COLO668 (cell line): ENCODE data around the gene KRT33A.
"Not testable (repeated sequence)": the region's sequence is repeated elsewhere in the genome, so short reads cannot be mapped to it uniquely, and the experiment has no call there.

Experiments used
- DNase-seq: peaks from one replicate; lab custom pipeline; 2025; ENCODE audit not compliant: unreplicated experiment; lab: John Stamatoyannopoulos, UW

KRT33A gene

DNA sequence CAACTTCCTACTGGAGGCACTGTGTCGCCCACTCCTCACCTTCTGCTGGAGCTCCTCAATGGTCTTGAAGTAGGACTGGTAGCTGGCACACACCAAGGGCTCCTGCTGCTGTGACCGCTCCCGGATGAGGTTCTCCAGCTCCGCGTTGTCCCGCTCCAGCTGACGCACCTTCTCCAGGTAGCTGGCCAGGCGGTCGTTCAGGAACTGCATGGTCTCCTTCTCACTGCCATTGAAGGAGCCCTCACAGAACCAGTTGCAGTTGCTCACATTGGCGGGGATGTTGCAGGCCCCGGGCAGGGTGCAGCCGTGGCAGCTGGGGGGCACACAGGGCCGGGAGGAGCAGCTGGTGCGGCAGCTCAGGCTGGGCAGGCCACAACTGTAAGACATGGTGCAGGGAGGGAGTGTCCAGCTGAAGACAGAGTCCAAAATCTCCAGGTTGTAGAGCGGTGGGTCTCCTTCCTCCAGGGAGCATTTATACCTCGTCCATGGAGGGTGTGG, at the start of gene KRT33A:
TSS of gene KRT33A (minus strand) at position 448 of the 498 bp plus-strand sequence. CDS start at position 387, 61 bp downstream.
- not testable (repeated sequence) for DNase-seq

DNA sequence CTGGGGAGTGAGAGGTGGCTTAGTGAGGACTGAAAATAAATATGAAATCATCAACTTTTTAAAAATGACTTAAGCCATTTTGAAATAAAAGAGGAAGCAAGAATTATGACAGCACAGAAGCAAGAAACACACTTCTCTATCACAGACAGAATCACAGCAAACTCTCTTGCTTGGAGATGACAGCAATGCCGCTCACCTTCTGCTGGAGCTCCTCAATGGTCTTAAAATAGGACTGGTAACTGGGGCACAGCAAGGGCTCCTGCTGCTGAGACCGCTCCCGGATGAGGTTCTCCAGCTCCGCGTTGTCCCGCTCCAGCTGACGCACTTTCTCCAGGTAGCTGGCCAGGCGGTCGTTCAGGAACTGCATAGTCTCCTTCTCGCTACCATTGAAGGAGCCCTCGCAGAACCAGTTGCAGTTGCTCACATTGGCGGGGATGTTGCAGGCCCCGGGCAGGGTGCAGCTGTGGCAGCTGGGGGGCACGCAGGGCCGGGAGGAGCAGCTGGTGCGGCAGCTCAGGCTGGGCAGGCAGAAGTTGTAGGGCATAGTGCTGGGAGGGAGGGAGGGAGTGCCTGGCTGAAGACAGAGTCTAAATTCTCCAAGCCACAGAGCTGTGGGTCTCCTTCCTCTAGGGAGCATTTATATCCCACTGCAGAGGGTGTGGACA, 46.5 kb upstream of the KRT33A start, which contains the start of gene KRT31:
TSS of gene KRT31 (minus strand) at position 613 of the 665 bp plus-strand sequence. CDS start at position 544, 69 bp downstream.
- DNase-seq = no peak

DNA sequence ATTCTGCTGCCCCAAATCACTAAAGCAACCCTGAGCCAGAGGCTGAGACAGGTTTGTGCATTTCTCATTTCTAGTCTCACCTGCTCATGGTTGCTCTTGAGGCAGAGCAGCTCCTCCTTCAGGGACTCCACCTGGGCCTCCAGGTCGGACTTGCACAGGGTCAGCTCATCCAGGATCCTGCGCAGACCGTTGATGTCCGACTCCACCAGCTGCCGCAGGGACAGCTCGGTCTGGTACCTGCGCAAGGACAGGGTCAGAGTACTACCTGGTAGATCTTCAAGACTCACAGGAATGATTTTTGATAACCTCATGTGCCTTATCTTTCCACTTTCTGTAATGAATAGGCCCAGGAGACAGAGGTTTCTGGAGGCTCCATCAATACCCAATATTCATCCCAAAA, 45.7 kb upstream of the KRT33A start:
- no peak for DNase-seq

DNA sequence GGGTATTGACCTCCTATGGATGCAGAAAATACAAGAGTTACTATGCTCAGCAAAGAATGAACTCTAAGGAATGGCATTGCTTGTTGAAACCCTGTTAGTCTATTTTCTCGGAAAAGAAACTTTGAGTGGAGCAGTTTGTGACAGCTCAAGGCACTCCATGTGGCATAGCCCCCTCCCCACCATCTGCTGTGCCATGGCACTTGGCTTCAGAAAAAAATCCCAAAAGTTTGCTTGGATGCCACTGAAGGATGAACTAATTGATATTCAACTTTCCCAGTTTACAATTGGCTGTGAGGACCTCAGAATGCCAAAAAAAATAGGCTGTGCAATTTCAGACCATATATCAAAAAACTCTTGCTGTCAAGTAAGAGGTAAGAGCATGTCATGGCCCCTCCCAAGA, 45.0 kb upstream of the KRT33A start:
- no peak for DNase-seq

DNA sequence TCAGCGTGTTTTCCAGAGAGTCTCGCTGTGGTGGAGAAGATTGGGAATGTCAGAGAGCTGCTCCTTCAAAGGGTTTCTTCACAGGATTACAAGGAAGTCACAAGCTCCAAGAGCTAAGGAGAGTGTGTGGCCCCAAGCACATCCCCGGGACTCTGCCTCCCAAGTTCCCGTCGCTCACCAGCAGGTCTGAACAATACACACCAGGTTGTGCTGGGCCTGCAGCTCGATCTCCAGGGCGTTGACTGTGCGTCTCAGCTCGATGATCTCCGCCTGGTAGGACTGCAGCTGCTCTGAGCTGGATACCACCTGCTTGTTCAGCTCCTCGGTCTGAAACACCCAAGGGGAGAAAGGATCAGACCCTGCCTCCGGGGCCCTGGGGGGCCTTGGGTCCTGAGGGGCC, 44.4 kb upstream of the KRT33A start:
- not testable (repeated sequence) for DNase-seq

DNA sequence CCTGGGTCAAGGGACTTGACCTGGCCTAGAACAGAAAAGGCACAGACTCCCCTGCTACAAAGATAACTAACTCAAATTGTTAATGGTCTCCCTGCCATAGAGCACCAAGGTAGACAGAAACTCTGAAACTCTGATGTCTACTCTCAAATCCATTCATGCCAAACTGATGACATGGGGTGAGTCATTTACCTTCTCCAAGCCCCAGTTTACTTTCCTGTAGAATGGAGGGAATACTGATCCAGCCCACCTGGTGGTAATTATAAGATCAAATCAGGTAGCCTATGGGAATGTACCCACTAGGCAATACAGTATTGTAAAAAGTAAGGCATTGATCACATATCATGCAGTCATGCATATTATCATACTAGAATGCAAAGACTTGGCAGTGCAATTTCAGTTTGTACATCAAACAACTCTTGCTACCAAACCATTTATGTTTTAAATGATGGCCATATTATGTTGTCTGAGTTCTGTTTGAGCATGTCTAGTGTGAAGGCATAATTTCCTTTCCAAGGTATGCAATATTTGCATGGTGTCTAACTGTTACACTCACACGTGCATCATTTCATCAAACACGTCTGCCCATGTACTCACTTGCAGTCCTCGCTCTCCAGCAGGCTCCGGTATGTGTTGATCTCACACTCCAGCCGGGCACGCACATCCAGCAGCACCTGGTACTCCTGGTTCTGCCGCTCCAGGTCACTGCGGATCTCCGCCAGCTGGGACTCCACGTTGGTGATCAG, 43.8 kb upstream of the KRT33A start:
- DNase-seq = no peak

DNA sequence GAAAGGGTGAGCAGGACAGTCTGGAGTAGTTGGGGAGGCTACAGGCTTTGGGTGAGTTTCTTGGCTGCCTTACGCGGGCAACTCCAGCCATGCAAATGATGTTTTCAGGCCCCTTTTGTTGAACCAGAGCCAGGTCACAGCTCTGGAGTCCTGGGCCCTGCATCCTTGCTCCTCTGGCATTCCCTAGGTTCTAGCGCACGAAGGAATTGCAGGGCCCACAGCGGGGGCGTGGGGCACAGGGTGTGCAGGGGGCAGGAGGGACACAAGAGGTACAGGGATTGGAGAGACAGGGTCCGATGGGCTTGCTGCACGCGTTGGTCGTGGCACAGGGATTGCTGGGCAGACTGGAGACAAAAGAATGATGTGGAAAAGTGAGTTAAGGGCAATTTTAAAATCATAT, 43.2 kb upstream of the KRT33A start:
- no peak for DNase-seq

DNA sequence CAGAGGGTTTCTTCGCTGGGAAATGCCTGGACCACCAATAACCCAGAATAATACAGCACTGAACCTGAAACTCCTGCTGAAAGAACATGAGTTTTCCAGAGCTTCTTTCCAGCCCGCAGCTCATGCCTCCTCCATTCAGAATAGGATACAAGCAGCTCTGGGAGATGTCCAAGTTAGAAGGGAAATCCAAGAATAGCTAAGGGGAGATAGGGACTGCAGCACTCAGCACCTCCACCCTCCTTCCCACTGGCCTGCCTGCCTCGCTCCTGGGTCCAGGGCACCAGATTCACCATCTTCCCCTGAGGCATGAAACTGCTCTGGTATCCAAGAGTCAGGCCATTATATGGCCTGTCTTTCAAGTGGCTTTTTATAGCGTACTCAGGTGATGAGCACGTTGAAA, 42.7 kb upstream of the KRT33A start:
- DNase-seq = no peak

DNA sequence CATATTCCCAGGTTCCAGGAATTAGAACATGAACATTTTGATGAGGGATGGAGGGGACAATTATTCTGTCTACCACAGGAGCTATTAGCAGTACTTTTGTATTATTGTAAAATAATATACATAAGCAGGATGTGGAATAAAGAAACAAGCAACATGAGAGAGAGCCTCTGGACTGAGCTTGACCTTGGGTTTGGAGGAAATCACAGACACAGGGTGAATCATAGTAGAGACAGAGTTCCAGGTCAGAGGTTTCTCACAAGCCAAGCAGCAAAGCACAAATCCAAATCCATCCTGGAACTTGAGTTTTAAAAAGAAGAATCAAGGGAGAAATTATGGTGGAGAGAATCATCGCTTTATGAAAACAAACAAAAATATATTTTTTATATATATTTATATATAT, 41.6 kb upstream of the KRT33A start:
- DNase-seq = no peak

DNA sequence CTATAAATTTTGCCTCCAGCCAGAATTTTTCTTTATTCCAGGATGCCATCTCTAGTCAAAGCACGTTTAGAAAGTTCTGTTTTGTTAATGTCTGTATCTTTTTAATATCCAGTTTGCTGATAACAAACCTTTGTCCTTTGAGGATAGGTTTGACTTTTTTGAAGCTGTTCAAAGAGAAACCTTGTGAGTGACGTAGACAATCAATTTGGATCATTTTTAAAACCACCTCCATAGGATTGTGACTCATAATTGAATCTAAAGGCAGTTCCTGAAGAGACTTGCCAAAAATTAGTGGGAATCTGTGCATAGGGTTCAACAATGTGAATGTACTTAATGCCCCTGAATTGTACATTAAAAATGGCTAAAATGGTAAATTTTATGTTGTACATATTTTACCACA, 40.9 kb upstream of the KRT33A start:
- DNase-seq = no peak

DNA sequence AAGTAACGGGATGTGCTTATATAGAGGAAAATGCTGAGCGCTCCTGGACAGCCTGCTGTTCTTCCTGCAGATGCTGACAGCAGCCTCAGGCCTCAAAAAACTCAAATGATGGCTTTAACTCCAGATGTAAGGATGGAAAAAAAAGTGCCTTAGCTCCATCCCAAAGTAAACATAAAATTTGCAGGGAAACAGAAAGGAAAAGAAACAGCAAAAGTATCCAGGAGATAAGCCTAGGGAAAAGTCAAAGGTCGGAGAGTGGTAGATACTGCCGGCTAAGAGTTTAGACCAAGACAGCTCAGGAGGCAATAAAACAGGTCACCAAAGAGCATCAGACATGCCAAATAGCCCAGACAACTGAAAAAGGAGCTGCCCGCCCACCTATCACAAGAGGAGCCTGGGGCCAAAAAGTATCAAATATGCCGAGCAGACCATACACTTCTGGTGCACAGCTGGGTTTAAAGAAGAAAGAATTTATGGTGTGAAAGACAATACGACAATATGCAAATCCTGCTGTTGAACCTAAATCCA, 39.8 kb upstream of the KRT33A start:
- DNase-seq = no peak

DNA sequence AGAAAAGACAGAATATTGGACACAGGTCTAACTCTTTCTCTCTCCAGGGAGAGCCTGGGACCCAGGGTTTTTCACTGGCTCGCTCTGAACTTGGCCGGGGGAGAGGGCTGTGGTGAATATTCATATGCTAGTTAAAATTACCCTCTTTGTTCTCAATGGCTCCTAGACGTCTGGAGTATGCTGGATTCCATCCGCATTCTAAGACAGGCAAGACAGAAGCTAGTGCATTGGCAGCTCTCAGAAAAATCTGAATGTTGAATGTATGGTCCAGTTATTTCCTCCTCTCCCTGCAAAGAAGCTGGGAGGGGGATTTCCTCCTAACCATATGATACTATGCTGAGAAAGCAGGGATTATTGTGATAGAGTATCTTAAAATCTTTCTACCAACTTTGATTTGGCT, 37.0 kb upstream of the KRT33A start:
- DNase-seq = no peak

DNA sequence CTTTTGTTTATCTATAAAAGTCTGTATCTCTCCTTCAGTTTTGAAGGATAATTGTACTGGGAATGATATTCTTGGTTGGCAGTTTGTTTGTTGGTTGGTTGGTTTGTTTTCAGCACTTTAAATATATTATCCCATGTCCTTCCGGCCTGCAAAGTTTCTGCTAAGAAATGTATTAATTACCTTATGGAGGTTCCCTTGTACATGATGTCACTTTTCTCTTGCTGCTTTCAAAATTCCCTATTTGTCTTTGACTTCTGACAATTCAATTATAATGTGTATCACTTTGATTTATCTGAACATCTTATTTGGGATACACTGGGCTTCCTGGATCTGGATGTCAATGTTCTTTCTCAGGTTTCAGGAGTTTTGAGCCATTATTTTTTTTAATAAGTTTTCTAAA, 35.6 kb upstream of the KRT33A start:
- no peak for DNase-seq

DNA sequence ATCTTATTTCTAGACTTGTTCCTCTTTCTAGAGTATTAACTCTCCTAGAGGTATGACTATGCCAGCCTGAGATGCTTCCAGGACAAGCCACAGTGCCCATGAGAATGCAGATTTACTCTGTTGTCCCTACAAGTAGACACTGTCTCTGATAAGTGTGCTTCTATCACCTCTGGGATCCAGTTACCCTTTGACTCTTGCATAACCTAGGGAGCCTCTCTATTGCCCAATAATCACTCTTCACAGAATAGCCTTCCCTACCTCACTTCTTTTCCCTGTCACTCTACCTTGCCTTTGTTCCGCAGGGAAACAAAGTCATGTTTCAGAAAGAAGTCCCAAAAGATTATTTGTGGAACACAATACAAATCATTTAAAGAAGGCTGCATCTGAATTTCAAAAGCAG, 33.1 kb upstream of the KRT33A start:
- no peak for DNase-seq

DNA sequence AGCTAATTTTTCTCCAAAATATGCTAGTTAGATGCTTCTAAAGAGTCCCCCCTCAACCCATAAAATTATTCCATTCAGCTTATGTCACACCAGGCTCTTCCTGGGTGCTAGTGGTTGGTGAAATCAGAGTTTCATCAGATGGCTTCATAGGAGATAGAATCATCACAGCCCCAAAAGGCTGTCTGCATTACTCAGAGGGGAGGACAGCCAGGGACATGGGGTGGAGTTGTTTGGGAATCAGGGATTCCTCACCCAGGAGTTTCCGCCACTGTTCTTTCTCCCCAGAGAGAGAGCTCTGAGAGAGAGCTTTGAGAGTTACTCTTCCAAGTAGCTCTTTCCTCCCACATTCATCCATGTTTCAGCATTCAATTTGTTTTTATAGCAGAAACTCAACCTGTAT, 31.8 kb upstream of the KRT33A start:
- DNase-seq = no peak

DNA sequence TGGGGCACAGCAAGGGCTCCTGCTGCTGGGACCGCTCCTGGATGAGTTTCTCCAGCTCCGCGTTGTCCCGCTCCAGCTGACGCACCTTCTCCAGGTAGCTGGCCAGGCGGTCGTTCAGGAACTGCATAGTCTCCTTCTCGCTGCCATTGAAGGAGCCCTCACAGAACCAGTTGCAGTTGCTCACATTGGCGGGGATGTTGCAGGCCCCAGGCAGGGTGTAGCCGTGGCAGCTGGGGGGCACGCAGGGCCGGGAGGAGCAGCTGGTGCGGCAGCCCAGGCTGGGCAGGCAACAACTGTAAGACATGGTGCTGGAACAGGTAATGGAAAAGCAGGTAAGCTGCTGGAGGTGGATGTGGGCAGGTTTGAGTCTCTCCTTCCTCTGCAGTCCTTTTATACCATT, 31.3 kb upstream of the KRT33A start, which contains the start of gene KRT34:
TSS of gene KRT34 (minus strand) at position 364 of the 400 bp plus-strand sequence. CDS start at position 304, 60 bp downstream.
- DNase-seq = not testable (repeated sequence)

DNA sequence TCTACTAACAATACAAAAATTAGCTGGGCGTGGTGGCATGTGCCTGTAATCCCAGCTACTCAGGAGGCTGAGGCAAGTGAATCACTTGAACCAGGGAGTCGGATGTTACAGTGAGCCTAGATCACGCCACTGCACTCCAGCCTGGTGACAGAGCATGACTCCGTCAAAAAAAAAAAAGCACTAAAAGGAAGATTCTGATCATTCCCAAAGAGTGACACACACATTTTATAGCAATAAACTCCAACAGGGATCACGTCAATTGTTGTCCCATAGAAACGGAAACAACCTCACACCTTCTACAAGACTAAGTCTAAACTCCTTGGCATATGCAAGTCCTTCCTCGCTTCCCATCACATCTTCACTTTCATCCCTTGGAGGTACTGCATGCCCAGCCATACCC, 29.5 kb upstream of the KRT33A start:
- DNase-seq = not testable (repeated sequence)

DNA sequence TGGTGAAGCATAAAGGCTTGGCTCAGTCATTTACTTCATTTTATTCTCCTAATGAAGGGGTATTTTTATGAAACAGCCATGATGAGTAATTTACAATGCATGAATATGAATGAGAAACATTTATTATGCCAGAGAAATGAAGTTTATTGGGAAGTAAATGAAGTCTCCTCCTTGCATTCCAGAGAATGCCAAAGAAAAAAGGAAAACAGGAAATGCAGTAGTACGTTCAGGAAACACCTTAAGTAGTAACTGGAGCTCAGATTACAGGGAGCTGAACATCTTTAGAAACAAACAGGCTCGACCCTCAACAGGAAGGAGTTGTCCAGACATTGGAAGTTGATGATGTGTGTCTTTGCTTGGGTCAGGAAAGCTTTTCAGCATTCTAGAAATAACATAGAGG, 26.9 kb upstream of the KRT33A start:
- no peak for DNase-seq

DNA sequence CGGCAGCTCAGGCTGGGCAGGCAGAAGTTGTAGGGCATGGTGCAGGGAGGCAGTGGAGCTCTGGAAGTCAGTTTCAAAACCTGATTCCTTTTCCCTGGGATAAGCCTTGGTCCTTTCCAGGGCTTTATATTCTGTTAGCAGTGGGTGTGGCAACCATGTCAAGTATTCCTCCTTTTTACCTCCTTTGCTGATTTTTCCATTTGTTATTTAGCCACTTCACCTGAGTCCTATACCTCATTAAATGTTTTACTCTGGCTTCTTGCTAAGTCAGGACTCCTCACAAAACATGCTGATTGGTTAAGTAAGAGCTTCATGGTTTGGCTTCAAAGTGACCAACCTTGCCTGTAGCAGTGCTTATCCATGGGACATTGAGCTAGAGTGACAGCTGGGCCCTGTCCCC, 19.1 kb upstream of the KRT33A start, which contains the start of gene KRT33B:
TSS of gene KRT33B (minus strand) at position 101 of the 400 bp plus-strand sequence. CDS start at position 38, 63 bp downstream.
- no peak for DNase-seq

DNA sequence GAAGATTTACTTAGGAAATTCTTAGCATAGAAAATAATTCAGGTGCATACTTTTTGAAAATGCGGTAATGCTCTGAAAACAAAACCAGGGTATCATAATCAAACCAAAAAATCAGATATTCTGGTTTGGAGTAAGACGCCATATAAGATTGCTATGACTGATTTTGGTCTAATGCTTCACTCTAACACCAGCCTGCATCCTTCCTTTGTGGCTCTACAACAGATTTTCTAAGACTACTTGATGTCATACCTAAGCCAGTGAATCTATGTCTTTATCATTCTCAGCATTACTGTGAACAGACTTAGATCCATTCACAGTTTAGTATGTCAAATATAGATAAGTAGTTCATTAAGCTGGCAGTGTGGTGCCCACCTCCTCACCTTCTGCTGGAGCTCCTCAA, 18.4 kb upstream of the KRT33A start:
- no peak for DNase-seq

DNA sequence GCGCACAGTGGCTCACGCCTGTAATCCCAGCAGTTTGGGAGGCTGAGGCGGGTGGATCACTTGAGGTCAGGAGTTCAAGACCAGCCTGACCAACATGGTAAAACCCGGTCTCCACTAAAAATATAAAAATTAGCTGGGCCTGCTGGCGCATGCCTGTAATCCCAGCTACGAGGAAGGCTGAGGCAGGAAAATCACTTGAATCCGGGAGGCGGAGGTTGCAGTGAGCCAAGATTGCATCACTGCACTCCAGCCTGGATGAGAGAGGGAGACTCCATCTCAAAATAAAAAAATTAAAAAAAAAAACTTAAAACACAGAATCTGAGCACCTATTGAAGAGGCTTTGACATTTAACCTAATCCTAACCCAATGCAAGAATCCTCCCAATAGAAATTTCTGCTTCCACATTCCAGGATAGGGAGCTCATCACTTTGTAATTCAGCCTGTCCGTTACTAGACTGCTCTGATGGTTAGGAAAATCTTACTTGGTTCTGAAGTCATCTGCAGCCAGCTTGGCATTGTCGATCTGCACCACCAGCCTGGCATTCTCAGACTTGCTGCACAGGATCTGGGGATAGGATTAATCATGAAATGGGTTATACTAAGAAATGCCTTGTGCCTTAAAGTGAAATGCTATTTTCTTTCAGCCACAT, 16.9 kb upstream of the KRT33A start:
- no peak for DNase-seq
